DND-41 (cell line): ENCODE measurements around the gene AJAP1.

Source experiments
- ATAC-seq: fragments of 200-7000 bp; cut with Tn5 transposase; 3 replicates; pipeline ENCODE4 v1.9.1; 2021; ENCODE audit warnings: low read depth; ENCODE audit not compliant: insufficient read depth
- DNase-seq: peaks from one replicate; pipeline ENCODE4 v3.0.0-alpha.2; 2020
- H2AFZ ChIP-seq: 2 replicates; pipeline ENCODE4 v1.6.0; 2012; ENCODE audit warnings: low read depth, low read length
- H3K27ac ChIP-seq: 2 replicates; pipeline ENCODE4 v1.5.1; 2012; ENCODE audit warnings: low read length, inconsistent platforms
- H3K27me3 ChIP-seq: fragments of 200-600 bp; sonication (generic); 2 replicates; pipeline ENCODE4 v1.6.0; 2012; ENCODE audit warnings: low read length, mild to moderate bottlenecking, inconsistent platforms; ENCODE audit not compliant: insufficient read depth, poor library complexity
- H3K36me3 ChIP-seq: 2 replicates; pipeline ENCODE4 v1.5.1; 2012; ENCODE audit warnings: low read length, inconsistent platforms; ENCODE audit not compliant: insufficient read depth
- H3K4me1 ChIP-seq: 2 replicates; pipeline ENCODE4 v1.5.1; 2012; ENCODE audit warnings: mild to moderate bottlenecking, low read length; ENCODE audit not compliant: insufficient read depth
- H3K4me2 ChIP-seq: 2 replicates; pipeline ENCODE4 v1.6.0; 2012; ENCODE audit warnings: mild to moderate bottlenecking, moderate library complexity, low read length, inconsistent platforms; ENCODE audit not compliant: insufficient read depth
- H3K4me3 ChIP-seq, 2 experiments: fragments of 200-600 bp in 1 of 2; shearing (Covaris generic) in 1 of 2; 2 replicates each; pipeline ENCODE4 v1.5.1; 2012 to 2016; ENCODE audit warnings: inconsistent platforms in 2 of 2, low read length in 2 of 2, mild to moderate bottlenecking in 2 of 2, low read depth in 1 of 2, moderate library complexity in 1 of 2
- H3K79me2 ChIP-seq: 2 replicates; pipeline ENCODE4 v1.6.0; 2012; ENCODE audit warnings: low read length, inconsistent platforms; ENCODE audit not compliant: insufficient read depth
- H3K9ac ChIP-seq: 2 replicates; pipeline ENCODE4 v1.6.0; 2012; ENCODE audit warnings: low read depth, mild to moderate bottlenecking, inconsistent platforms, low read length, moderate library complexity
- H3K9me3 ChIP-seq: 2 replicates; pipeline ENCODE4 v1.5.1; 2012; ENCODE audit warnings: low read length, moderate library complexity, mild to moderate bottlenecking, inconsistent platforms; ENCODE audit not compliant: insufficient read depth, severe bottlenecking
- H4K20me1 ChIP-seq: 2 replicates; pipeline ENCODE4 v1.6.0; 2012; ENCODE audit warnings: low read length; ENCODE audit not compliant: insufficient read depth
- CTCF ChIP-seq: IDR thresholded peaks from 2 replicates; pipeline ENCODE4 v1.5.1; 2012; ENCODE audit warnings: borderline replicate concordance, low read length, moderate library complexity, mild to moderate bottlenecking; ENCODE audit not compliant: poor library complexity, severe bottlenecking; ENCODE audit errors: extremely low read depth
- EZH2 ChIP-seq: IDR thresholded peaks from 3 replicates; pipeline ENCODE4 v1.6.1; 2012; ENCODE audit warnings: borderline replicate concordance, low read depth, mild to moderate bottlenecking, moderate library complexity, low read length, inconsistent platforms; ENCODE audit not compliant: severe bottlenecking

Gene AJAP1

GRCh38 chr1:4684136-4684535 is 29.7 kb downstream of the AJAP1 start:
- DNase-seq: no peak
- TF ChIP-seq EZH2 (no peak), CTCF (no peak)
- no peak for ATAC-seq

GRCh38 chr1:4684864-4685522 is 30.6 kb downstream of the AJAP1 start:
- no peak for ATAC-seq
- no peaks in the 10 kb centered on the region for H3K4me1 ChIP-seq
- no peaks in the 10 kb centered on the region for H4K20me1 ChIP-seq

More at GRCh38 chr1:4684136-4684535, 29.7 kb downstream of the AJAP1 start:
- Histone ChIP-seq H3K27ac (no peak overlapping the region), H3K9me3 (no peaks in the 10 kb centered on the region), H4K20me1 (no peaks in the 10 kb centered on the region), H3K9ac (no peak overlapping the region), H3K36me3 (no peaks in the 10 kb centered on the region), H3K4me2 (no peak overlapping the region), H3K4me1 (no peaks in the 10 kb centered on the region), H2AFZ (no peak overlapping the region), H3K4me3 (no peak overlapping the region), H3K79me2 (no peaks in the 10 kb centered on the region), H3K27me3 (no peaks in the 10 kb centered on the region)

GRCh38 chr1:4685523-4685865 is 31.1 kb downstream of the AJAP1 start:
- no peak overlapping the region for H3K9ac ChIP-seq
- TF ChIP-seq EZH2 (no peak), CTCF (no peak)
- no peaks in the 10 kb centered on the region for H3K27me3 ChIP-seq
- ATAC-seq (no peak), DNase-seq (no peak)
- H3K27ac ChIP-seq: no peak overlapping the region
- no peaks in the 10 kb centered on the region for H4K20me1 ChIP-seq
- H3K4me1 ChIP-seq: no peaks in the 10 kb centered on the region
- no peaks in the 10 kb centered on the region for H3K9me3 ChIP-seq
- no peaks in the 10 kb centered on the region for H3K36me3 ChIP-seq
- H3K4me3 ChIP-seq: no peak overlapping the region
- H2AFZ ChIP-seq: no peak overlapping the region
- no peak overlapping the region for H3K4me2 ChIP-seq
- H3K79me2 ChIP-seq: no peaks in the 10 kb centered on the region

More at GRCh38 chr1:4684864-4685522, 30.6 kb downstream of the AJAP1 start:
- Histone ChIP-seq H3K27me3 (no peaks in the 10 kb centered on the region), H3K9ac (no peak overlapping the region), H3K79me2 (no peaks in the 10 kb centered on the region), H3K4me2 (no peak overlapping the region), H2AFZ (no peak overlapping the region), H3K36me3 (no peaks in the 10 kb centered on the region), H3K9me3 (no peaks in the 10 kb centered on the region), H3K4me3 (no peak overlapping the region), H3K27ac (no peak overlapping the region)
- DNase-seq: no peak
- TF ChIP-seq EZH2 (no peak), CTCF (no peak)

GRCh38 chr1:4687943-4688342 is 33.5 kb downstream of the AJAP1 start:
- Histone ChIP-seq H3K36me3 (no peaks in the 10 kb centered on the region), H3K9ac (no peak overlapping the region), H3K27me3 (no peaks in the 10 kb centered on the region), H3K4me3 (no peak overlapping the region), H4K20me1 (no peaks in the 10 kb centered on the region), H3K4me1 (no peaks in the 10 kb centered on the region), H3K9me3 (no peaks in the 10 kb centered on the region), H3K79me2 (no peaks in the 10 kb centered on the region), H3K4me2 (no peak overlapping the region), H3K27ac (no peak overlapping the region), H2AFZ (no peak overlapping the region)
- TF ChIP-seq CTCF: no peak
- no peak for ATAC-seq
- DNase-seq: no peak
